Measurements from ENCODE around the gene RPN2. TPM values are rescaled to one million over a fixed set of nuclear protein-coding genes. Genes with fewer than 3 reads are reported as not detected.

Gene RPN2
- total and polyA plus RNA-seq, 2 of the 13 experiments (the other 11 are each of a cell fraction or from before 2014, with no cell fraction given), result 587 to 1,818 TPM

DNA sequence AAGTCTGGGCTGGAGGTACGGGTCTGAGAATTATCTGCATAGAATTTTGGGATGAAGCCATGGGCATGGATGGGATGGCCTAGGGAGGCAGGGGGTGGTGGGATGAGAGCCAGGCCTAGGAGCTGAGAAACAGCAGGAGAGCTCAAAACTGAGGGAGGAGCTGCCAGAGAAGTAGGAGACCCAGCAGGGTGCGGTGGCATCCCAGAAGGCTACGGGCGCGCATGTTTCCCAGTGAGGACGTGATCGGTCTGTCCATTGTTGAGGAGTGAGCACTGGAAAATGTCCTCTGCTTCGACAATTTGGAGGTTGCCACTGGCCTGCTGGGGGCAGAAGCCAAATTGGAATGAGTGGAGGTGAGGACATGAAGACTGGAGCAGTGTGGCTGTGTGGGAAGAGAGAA is 14.7 kb downstream of the RPN2 start (continued):
- TF ChIP-seq, protein P1, sequence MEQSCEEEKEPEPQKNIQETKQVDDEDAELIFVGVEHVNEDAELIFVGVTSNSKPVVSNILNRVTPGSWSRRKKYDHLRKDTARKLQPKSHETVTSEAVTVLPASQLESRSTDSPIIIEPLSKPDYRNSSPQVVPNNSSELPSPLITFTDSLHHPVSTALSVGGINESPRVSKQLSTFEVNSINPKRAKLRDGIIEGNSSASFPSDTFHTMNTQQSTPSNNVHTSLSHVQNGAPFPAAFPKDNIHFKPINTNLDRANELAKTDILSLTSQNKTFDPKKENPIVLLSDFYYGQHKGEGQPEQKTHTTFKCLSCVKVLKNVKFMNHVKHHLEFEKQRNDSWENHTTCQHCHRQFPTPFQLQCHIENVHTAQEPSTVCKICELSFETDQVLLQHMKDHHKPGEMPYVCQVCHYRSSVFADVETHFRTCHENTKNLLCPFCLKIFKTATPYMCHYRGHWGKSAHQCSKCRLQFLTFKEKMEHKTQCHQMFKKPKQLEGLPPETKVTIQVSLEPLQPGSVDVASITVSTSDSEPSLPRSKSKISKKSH (CRISPR knock-in tag; IDR thresholded peaks at IDR 0.05; ENCODE audit: borderline replicate concordance), result 0 out of 2 replicates have a peak, but pooled peaks have one; percentile 29

DNA sequence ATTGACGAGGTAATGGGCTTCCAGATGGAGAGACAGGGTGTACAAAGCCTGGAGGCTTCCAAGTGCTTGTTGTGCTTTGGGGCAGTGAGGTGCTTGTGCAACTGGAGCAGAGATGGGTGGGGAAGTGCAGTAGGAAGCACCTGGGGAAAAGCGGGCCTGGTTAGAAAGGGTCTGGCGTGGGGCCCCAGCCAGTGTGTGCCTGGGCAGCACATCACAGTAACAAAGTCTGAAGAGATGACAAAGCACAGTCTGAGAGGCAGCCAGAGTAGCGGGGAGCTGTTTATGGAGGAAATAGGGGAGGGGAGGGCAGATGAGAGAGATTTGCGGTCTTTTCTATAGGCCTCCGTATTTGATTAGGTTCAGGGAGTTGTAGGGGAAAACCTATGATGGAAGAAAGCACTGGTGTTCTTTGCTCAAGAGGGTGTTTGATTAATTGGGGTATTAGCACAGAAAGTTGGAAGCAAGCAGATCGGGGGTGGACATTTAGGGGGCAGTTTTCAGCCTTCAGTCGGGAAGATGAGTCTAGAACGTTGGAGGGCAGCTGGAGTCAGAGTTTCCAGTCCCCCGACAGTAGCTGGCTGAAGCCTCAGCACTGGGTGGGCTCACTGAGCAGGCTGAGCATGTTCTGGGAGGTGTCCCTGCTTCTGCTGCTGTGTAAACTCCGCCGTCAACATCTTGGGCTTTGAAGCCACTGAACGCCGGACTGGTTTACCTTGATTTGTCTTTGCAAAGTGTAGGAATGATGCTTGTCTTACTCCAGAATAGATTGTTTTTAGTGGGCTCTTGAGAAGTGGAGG is 15.7 kb downstream of the RPN2 start:
- no TSS peak for BruUV-seq (replicated peaks)
- FAIRE-seq, result no peak
- TF ChIP-seq, protein P2, sequence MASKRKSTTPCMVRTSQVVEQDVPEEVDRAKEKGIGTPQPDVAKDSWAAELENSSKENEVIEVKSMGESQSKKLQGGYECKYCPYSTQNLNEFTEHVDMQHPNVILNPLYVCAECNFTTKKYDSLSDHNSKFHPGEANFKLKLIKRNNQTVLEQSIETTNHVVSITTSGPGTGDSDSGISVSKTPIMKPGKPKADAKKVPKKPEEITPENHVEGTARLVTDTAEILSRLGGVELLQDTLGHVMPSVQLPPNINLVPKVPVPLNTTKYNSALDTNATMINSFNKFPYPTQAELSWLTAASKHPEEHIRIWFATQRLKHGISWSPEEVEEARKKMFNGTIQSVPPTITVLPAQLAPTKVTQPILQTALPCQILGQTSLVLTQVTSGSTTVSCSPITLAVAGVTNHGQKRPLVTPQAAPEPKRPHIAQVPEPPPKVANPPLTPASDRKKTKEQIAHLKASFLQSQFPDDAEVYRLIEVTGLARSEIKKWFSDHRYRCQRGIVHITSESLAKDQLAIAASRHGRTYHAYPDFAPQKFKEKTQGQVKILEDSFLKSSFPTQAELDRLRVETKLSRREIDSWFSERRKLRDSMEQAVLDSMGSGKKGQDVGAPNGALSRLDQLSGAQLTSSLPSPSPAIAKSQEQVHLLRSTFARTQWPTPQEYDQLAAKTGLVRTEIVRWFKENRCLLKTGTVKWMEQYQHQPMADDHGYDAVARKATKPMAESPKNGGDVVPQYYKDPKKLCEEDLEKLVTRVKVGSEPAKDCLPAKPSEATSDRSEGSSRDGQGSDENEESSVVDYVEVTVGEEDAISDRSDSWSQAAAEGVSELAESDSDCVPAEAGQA (IDR thresholded peaks at IDR 0.05; ENCODE audit: low read depth), result no peak
- TF ChIP-seq, protein P2 (CRISPR knock-in tag; IDR thresholded peaks at IDR 0.05; ENCODE audit: borderline replicate concordance), result peak; percentile 27; the same call in 1 of the 2 replicates
- no peak for TF ChIP-seq SRSF1 (optimal IDR thresholded peaks at IDR 0.05; ENCODE audit: low read depth, low read length)
- no peak for TF ChIP-seq ZFP36 (IDR thresholded peaks at IDR 0.05; ENCODE audit: borderline replicate concordance, low read depth, low read length, partially characterized antibody)
- TF ChIP-seq TOE1 (CRISPR knock-in tag; IDR thresholded peaks at IDR 0.05), result no peak
- TF ChIP-seq ZNF780A (CRISPR knock-in tag; IDR thresholded peaks at IDR 0.05), result no peak
- TF ChIP-seq ARHGAP35 (CRISPR knock-in tag; IDR thresholded peaks at IDR 0.05; ENCODE audit: borderline replicate concordance), result no peak
- TF ChIP-seq, protein P3, sequence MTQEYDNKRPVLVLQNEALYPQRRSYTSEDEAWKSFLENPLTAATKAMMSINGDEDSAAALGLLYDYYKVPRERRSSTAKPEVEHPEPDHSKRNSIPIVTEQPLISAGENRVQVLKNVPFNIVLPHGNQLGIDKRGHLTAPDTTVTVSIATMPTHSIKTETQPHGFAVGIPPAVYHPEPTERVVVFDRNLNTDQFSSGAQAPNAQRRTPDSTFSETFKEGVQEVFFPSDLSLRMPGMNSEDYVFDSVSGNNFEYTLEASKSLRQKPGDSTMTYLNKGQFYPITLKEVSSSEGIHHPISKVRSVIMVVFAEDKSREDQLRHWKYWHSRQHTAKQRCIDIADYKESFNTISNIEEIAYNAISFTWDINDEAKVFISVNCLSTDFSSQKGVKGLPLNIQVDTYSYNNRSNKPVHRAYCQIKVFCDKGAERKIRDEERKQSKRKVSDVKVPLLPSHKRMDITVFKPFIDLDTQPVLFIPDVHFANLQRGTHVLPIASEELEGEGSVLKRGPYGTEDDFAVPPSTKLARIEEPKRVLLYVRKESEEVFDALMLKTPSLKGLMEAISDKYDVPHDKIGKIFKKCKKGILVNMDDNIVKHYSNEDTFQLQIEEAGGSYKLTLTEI (CRISPR knock-in tag; conservative IDR thresholded peaks at IDR 0.05), result no peak
- no peak for TF ChIP-seq ZSCAN22 (CRISPR knock-in tag; IDR thresholded peaks at IDR 0.05)
- TF ChIP-seq ZNF75D (CRISPR knock-in tag; IDR thresholded peaks at IDR 0.05; ENCODE audit: borderline replicate concordance), result no peak

More for the DNA sequence above, 15.7 kb downstream of the RPN2 start:
- Histone ChIP-seq H2AFZ (ENCODE audit: low read length) (no peak overlapping the region), H3K4me1 (ENCODE audit: insufficient read depth, low read length) (peaks cover 34% of the 10 kb centered on the region), H3K9ac (ENCODE audit: insufficient read depth, low read depth, low read length) (no peak overlapping the region), H3K4me3 (replicated peaks in 1 of 3; ENCODE audit: insufficient read depth in 1 of 3, low read depth in 2 of 3, low read length in 3 of 3) (no peak overlapping the region), H3K27ac (ENCODE audit: extremely low read length, insufficient read depth, low read length) (no peak overlapping the region), H4K20me1 (ENCODE audit: insufficient read depth, low read length) (peaks cover 80% of the 10 kb centered on the region), H3K36me3 (replicated peaks in 1 of 2; ENCODE audit: control insufficient read depth in 1 of 2, insufficient read depth in 2 of 2, low read length in 2 of 2) (peaks cover 45 to 71% of the 10 kb centered on the region in 2 experiments), H3K79me2 (ENCODE audit: insufficient read depth, low read length) (peaks cover 91% of the 10 kb centered on the region), H3K9me3 (ENCODE audit: low read length) (no peaks in the 10 kb centered on the region), H3K27me3 (ENCODE audit: control insufficient read depth in 1 of 2, insufficient read depth in 2 of 2, low read length in 2 of 2) (no peaks in the 10 kb centered on the region), H3K4me2 (ENCODE audit: low read depth, low read length) (no peak overlapping the region)
- intact Hi-C loops (cut with micrococcal nuclease; ENCODE audit: unreplicated experiment) (loop anchor here (1.0 kb wide), 1 partner anchor 339 kb away; no protein-coding TSS in a partner anchor), in situ Hi-C loops (cut with HindIII; ENCODE audit: extremely low pct_ligation_motif_present, low pct_unique_long_range_greater_than_20kb) (loop anchor here (5.0 kb wide), 1 partner anchor 332 kb away; the partner anchor contains the start of gene BLCAP)
- ATAC-seq (no peak), DNase-seq (ENCODE audit: low spot score) (no peak)
- CTCF ChIA-PET (ENCODE audit: low intra/inter-chr PET ratio, low total read pairs), result interaction anchor here (1.2 kb wide), 1 partner anchor 340 kb away, joined by 7 read pairs; no protein-coding TSS in a partner anchor
- POLR2A ChIA-PET, result interaction anchor here (1.3 to 1.8 kb wide), 3 partner anchors 9 to 333 kb away, joined by 4 to 22 read pairs (median 4); partner anchors contain the start of genes BLCAP, MROH8 and RPN2
- WGBS (ENCODE audit: low lambda C conversion rate), result 82% methylated on average over 14 of the region's 14 CpGs

All from HepG2 (cell line).